Colon (tissue), 2 donors: Measurements from ENCODE around the gene TMEM202.
"Not testable (repeated sequence)": the region's sequence is repeated elsewhere in the genome, so short reads cannot be mapped to it uniquely, and the experiment has no call there.

Experiments
- FAIRE-seq: peaks from 2 replicates; lab custom pipeline; 2012; peaks lifted over from hg19 to GRCh38; lab: Jason Lieb, UNC
- donor health status: control.
- donor health status: control.

Gene TMEM202, protein sequence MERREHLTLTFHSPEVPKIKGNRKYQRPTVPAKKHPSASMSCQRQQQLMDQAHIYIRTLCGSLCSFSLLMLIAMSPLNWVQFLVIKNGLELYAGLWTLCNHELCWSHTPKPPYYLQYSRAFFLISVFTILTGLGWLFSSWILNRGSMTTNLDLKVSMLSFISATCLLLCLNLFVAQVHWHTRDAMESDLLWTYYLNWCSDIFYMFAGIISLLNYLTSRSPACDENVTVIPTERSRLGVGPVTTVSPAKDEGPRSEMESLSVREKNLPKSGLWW

DNA sequence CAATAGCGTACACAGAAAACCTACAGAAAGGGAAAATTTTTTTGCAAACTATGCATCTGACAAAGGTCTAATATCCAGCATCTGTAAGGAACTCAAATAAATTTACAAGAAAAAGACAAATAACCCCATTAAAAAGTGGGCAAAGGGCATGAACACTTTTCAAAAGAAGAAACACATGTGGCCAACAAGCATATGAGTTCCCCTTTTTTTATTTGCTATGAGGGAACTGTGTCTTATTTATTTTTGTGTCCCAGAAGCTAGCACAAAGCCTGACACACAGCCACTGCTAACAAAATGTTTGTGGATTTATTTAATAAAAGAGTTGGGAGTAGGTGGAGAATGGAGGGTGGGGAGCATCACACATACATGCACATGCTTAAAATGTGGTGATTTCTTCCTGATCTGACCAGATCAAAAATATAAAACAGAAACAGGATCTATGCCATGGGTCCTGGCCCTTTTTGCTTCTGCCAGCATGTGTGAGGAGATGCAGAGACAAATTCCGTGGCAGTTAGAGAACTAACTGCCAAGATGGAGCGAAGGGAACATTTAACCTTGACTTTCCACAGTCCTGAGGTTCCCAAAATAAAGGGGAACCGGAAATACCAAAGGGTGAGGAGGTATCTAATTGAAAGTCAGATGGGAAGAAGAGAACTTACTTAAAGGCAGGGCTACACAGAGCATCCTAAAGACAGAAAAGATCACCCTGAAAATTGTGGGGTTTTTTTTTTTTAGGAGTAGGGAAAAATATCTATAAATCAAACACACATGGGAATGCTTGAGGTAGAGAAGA lies at the start of gene TMEM202:
TSS of gene TMEM202 (plus strand) at position 510 of the 793 bp plus-strand sequence. CDS start at position 532, 22 bp downstream.
- FAIRE-seq = no peak

DNA sequence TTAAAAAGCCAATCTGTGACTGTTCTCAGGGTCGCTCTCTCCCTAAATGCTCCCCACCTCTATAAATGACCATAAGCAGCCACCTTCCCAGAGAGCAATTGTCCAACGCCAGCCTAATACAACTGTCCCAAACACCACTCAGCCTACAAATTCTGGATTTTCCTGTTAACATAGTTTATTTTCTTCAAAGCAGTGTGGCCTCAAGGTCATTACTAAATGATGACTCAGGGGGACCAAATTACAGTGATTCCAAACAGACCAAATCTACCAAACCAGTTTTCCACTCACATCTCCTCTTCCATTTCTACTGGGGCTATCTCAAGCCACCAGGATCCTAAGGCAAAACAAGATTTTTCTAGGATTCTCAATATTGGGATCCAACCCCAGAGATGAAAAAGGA lies 44.8 kb upstream of the TMEM202 start:
- no peak for FAIRE-seq

DNA sequence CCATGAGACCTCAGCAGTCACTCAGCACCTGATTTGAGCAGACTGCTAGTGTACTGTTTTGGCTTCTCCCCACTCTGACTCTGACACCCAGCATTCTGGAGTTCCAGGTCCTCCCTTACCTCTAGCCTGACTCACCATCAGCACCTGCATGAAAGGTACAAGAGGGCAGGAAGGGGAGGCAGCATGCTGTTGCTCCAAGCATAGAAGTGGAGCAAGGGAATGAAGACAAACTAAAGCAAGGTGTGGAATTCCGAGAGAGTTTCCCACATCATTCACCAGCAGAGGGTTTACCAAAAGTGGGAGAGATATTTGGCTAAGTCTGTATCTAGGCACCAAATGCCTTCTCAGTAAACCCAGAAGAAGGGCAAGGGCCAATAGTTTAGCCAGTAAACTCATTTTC lies 43.6 kb upstream of the TMEM202 start:
- no peak for FAIRE-seq

DNA sequence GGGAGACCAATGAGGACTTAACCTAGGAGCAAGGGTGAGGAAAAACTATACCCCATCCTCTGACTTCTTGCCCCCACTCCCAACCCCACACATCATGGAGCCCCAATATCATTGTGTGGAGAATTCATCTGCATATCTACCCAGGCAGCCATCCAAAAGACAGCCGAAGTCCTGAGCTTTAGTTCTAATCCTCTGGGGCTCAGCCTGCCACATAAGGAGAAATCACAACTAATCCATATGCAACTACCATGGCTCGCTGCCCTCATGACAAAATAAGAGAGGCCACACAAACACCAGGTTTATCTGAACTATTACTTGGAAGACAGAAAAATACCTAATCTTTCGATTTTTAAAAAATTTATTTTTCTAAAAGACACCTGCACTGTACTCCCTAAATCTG lies 40.0 kb upstream of the TMEM202 start:
- no peak for FAIRE-seq

DNA sequence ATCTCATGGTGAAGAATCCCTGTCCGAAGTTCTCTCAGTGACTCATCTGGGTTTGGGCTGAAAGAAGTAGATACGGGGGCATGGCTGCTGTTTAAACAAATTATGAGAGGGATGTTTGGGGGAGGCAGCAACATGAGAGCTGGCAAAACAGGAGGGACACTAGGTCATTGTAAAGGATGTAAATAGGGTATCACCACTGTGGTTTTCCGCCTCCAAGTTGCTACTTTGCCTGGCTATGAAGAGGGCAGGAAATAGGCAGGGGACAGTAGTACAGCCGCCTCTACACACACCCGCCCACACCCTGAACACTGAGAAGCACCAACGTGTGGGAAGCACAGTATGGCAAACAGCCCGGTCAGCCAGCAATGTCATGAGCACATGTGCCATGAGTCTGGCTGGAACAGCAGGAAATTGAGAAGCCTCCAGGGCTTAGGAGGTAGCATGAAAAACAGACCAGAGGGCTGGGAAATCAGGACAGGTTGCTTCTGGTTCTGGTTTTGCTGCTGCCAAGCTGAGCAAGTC lies 39.4 kb upstream of the TMEM202 start:
- no peak for FAIRE-seq

DNA sequence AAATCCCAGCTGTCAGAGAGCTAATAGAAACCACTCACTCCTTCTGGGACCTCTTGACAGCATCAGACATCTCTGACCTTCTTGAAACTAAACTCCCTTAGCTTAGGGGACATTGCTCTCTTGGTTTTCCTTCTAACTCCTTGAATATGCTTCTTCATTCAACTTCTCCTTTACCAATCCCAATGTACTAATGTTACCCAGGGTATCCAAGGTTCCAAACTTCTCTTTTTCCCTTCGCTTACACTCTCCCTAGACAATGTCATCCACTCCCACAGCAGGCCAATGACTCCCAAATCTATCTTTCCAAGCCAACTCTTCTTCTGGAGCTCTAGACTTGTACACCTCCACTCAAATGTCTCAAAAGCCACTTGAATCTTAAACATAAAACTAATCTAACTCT lies 36.9 kb upstream of the TMEM202 start:
- no peak for FAIRE-seq

DNA sequence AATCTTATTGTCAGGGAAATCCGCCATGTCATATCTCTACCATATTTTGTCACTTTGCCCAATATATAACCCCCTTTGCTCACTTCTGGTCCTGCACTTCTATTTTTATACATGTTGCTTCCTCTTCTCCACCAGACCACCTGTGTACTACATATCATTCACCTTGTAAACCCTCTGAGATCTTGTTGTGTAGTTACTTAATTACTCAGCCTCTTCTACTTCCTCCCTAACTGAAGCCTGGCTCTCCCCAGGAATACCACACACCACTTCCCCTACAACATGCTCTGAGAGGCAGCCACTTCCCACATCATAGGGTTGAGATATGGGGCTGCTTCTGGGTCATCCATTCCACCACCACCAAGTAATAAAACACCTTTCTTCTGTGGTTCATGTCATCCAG lies 32.3 kb upstream of the TMEM202 start:
- no peak for FAIRE-seq

DNA sequence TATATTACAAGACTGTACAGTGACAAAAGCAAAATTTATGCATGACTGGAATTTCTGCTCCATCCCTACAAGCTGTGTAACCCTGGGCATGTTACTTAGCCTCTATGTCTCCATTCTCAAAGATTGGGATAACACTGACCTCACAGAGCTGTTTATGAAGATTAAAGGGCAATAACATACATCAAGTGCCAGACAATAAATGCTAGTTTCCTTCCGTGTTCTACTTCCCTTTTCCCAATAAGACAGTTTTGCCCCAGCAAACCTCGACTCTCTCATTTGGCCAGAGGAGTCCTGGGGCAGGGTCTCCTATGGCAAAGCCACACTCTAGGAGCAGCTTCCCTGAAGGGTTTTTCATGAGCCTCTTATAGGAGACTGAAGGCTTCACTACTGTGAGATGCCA lies 29.8 kb upstream of the TMEM202 start:
- no peak for FAIRE-seq

DNA sequence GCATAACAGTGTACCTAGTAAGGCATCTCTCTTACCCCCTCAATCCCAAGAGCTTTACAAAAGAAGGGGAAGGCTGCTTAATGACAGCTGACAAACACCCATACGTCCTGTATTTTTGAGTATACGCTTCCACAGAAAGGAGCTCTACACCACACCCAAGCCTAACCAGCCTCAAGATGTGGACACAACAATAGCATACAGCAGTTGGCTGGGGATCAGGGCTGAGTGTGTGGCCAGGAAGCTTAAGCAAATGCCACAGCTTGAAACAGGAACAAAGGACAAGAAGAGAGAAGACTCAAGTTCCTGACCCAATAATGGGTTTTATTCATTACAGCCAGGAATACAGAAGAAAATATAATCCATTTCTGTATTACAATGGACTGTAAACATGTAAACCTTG lies 29.2 kb upstream of the TMEM202 start:
- no peak for FAIRE-seq

DNA sequence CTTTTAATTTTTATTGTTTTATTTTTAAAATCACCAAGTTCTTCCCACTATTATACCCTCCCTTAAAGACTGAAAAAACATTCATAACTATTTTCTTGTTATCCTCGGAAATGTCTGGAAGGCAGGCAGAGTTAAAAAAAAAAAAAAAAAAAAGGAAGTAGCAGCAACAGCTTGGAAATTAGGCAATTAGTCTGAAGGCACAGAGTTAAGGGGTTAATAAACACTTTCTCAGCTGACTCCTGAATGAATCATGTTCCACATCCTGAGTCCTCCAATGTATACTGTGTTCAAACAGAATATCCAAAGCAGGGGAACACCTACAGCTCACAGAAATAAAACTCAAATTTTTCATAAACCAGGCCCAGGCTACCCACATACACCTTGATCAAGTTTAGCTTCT lies 28.1 kb upstream of the TMEM202 start:
- no peak for FAIRE-seq

DNA sequence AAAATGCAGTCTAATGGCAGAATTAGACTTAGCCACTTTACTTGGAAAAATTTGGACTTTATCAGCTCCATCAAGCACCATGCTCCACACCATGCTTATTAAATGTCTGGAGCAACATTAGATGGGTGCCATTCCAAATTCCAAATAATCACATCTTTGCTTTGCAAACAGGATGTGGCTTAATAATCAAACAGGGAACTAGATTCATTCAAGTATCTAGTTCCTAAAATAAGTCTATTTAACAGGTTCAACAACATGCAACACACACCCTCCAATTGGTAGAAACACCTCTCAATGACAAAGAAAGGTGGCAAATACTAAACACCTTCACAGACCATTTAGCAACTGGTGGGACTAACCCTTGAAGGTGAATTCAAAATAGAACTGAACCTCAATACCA lies 25.7 kb upstream of the TMEM202 start:
- no peak for FAIRE-seq

DNA sequence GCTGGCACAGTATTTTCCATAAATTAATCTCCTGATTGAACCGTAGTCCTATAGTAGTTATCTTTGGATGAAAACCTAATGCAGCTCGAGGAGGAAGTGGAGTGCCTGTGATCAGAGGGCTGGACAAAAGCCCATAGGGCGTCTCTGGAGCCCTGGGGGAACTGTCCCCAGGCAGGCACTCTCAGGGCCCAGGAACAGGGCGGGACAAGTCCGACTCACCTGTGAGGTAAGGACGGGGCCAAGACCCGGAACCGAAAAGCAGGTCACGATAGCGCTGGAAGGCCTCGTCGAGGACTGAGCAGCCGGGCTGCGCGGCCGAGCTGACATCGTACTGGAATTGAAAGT lies 22.6 kb upstream of the TMEM202 start:
- FAIRE-seq = no peak

DNA sequence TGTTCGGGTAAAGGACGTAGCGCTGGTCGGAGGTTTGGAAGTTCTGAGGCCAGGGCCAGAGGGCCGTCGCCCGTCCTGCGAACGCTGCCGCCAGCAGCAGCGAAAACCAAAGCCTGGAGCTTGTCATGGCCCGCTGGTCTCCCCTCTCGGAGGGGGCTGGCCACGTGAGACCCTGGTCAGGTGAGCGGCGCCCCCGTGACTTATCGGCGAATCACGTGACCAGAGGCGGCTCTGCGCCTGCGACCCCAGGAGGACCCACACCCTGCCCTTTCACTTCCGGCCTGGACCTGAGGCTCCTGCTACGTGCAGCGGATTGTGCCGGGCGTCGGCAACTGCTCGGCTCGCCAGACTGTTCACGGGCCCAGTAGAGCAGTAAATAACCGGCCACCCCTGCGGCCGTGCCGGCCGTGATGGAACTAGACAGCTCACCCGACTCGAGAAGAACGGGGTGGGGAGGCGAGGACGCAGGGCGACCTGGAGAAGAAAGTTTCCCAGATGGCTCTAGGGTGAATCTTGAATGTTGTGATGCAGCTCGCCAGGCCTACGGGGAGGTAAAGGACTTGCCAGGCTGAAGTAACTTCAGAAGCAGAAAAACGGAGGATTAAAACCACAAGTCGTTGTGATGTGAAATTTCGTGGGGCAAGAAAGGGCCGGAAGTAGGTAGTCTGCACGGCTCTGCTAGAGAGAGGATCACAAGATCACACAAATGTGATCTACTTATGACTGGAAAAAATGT lies 22.1 kb upstream of the TMEM202 start, which contains the start of gene HEXA:
TSS of gene HEXA (minus strand) at position 169 of the 736 bp plus-strand sequence. CDS start at position 127, 42 bp downstream.
- FAIRE-seq = no peak

DNA sequence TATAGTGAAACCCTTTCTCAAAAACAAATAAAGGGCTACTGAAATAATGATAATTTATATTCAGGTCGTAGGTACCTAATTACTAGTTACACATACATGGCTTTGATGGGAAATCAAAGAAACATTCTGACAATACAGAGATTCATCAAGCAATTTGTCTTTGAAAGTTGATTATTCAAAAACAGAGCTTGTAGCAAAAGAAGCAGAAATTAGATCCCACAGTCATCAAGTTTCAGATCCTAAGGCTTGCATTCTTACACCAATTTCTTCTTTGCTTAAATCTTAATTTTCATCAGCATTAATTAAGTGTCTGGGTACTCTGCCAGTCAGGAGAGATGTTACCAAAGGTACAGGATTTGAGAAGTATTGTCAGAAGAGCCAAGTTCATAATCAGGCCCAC lies 20.8 kb upstream of the TMEM202 start:
- no peak for FAIRE-seq

DNA sequence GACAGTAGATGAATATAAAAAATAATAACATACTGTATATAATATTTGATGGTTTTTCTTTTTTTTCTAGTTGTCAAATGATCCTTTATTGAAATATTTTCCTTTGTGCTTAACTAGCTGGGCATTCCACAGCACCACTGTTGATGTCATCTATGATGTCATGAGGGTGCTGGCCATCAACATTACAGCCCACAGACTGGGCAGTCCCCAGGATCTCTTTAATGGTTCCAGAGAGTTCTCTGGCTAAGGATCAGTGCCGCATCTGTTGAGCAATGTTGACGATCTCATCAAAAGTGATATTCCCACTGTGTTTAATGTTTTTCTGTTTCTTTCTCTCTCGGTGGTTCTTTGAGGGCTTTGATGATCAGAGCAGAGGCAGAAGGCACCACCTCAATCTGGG lies 19.0 kb upstream of the TMEM202 start:
- not testable (repeated sequence) for FAIRE-seq

DNA sequence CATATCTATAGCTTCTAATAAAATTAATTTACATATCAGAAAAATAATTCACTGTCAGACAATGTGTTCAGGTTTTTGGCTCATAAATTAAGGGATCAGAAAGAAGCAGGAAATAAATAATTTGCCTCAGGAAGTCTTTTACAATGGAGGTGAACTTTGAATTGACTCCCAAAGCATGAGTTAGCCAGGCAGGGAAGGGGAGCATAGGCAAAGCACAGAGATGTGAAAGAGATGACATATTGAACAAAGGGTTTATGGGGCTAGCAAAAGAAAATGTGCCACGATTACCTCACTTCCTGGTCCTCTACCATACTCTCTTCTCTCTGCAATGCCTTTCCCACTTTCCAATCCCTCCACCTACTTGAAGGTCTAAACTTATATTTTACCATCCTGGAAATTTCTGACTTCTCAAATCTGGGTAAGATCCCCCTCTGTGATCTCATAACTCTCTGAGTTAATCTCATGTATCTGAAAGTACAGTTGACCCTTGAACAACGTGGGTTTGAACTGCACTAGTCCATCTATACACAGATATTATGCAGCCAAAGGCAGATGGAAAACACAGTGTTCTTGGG lies 18.2 kb upstream of the TMEM202 start:
- no peak for FAIRE-seq

DNA sequence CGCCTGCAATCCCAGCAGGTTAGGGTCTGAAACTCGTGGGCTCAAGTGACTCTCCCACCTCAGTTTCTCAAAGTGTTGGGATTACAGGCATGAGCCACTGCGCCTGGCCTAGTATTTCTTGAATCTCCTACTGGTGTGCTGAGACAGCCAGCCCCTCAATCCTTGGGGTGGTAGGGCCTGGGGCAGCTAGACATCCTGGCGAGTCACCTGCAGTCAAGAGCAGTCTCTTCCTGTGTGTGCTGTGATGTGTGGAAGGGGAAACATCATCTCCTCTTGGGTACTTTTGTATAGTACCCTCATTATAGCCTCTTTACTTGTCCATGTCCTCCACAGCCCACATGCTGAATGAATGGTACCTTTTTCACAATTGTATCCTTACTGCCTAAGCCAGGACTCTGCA lies 17.4 kb upstream of the TMEM202 start:
- FAIRE-seq = no peak

DNA sequence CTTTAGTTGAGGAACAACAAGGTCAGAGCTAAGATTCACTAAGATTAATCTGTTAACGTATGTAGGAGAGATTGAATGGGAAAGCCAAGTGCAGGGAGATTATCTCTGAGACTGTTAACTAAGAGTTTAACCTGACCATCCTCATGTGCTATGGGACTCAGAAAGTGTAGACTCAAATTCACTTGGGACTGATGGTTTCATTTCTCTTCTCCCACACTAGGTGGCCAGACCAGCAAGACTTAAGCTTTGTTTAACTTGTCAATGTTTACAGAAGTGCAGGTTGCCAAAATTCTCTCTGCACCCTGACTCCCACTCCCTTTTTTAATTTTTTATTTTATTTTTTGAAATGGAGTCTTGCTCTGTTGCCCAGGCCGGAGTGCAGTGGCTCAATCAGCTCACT lies 16.0 kb upstream of the TMEM202 start:
- FAIRE-seq = no peak

DNA sequence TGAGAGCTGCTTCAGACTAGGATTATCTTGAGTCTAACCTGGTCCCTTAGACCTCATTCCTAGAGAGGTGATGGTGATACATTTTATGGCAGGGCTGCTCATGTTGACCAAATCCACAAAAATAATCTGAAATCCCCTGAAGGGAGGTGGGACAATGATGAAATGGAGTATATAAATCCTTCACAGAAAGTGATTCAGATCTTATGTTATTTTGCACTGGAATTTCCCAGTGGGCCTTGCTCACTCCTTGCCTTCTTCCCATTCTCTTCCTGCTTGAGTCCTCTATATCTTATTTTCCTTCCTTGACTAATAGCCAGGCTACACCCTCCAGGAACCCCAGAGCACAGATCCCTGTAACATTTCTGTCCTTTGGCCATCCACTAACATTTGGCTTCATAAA lies 10.4 kb upstream of the TMEM202 start:
- no peak for FAIRE-seq

DNA sequence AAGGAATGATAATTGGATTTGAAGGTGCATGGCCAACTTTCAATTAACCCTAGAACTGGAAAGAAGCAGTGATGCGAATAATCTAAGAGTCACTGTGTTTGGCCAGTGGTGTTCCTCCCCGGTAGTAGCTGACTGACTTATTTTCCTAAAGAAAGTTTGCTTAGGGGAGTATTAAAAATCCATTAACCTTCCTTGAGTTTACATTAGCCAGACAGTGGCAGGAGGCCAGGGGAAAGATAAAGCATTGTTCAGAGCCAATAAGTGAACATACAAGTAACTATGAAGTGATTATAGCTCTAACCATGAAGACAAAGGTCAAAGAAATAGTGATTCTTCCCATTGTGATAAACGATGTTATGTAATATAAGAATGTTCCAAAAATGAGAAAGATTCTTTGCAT lies 8.9 kb upstream of the TMEM202 start:
- no peak for FAIRE-seq

DNA sequence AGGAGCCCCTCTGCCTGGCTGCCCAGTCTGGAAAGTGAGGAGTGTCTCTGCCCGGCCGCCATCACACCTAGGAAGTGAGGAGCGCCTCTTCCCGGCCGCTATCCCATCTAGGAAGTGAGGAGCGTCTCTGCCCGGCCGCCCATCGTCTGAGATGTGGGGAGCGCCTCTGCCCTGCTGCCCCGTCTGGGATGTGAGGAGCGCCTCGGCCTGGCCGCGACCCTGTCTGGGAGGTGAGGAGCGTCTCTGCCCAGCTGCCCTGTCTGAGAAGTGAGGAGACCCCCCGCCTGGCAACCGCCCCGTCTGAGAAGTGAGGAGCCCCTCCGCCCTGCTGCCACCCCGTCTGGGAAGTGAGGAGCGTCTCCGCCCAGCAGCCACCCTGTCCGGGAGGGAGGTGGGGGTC lies 1.8 kb upstream of the TMEM202 start:
- not testable (repeated sequence) for FAIRE-seq

DNA sequence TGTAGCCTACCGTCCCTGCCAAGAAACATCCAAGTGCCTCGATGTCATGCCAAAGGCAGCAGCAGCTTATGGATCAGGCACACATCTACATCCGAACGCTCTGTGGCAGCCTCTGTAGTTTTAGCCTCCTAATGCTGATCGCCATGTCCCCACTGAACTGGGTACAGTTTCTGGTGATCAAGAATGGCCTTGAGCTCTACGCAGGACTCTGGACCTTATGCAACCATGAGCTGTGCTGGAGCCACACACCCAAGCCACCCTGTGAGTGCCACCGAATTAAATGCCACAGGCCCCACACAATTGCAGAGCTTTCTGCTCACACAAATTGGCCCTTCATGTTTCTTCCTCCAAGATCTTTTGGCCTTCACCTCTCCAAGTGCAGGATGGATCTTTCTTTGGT lies 543 bp downstream of the TMEM202 start:
- no peak for FAIRE-seq

DNA sequence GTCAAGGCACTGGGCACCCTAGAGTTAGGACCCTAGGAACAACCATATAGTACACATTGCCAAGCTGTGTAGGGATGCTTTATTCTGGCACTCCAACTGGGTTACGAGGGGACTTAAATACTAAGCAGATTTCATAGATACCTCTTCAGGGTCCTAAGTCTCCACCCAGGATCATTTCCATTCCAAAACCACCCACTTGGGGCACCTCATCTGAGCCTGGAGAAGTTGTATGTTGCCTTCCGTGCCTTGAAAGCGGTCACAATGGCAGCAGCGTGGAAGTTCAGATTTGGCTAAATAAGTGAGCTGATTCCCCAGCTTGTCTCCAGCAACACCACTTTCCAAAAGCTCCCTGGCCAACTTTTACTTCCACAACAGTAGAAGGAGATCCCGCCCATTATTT lies 4.6 kb downstream of the TMEM202 start:
- FAIRE-seq = no peak
